Lower leg skin (tissue), 4 donors: Measurements from ENCODE around the gene NUP50. TPM values are rescaled to one million over a fixed set of nuclear protein-coding genes. Genes with fewer than 3 reads are reported as not detected.
A peak's percentile ranks its signal among the peaks of the same experiment; 100 is the strongest.
"Not testable (repeated sequence)": the region's sequence is repeated elsewhere in the genome, so short reads cannot be mapped to it uniquely, and the experiment has no call there.

Source experiments
- DNase-seq, 2 donors: peaks; one replicate each; pipeline ENCODE4 v3.0.0-alpha.2; 2019; ENCODE audit warnings: low spot score in 2 of 2
- H3K4me3 ChIP-seq: fragments of 200-600 bp; sonication (generic); 2 replicates; pipeline ENCODE4 v1.5.1; 2017; ENCODE audit warnings: mild to moderate bottlenecking, low read depth; ENCODE audit not compliant: poor library complexity, severe bottlenecking
- POLR2A ChIP-seq, 2 donors: fragments of 450-650 bp; IDR thresholded peaks; one replicate each; pipeline ENCODE4 v1.6.1; 2016 to 2017; ENCODE audit warnings: antibody characterized with exemption in 2 of 2, mild to moderate bottlenecking in 1 of 2, moderate library complexity in 1 of 2
- WGBS, 2 donors: methylation state at CpG; one replicate each; pipeline ENCODE4 v1.1.5; 2018; 5-methylcytosine and 5-hydroxymethylcytosine counted together
- intact Hi-C: fragments of 100-400 bp; cut with DNase I; formaldehyde crosslinking; loops from one replicate; pipeline ENCODE4 v1.15.0; 2023; ENCODE audit warnings: low total_unique reads
- total RNA-seq, 4 donors: library from RNA; depleted of rRNA; stranded (reverse); fragments of >200 nt; gene quantifications; one replicate each; pipeline ENCODE4 v1.1.0, GENCODE V29; 2016
- TF ChIP-seq, protein P1 (sequence below), 3 donors: fragments of 450-650 bp; IDR thresholded peaks; one replicate each; pipeline ENCODE4 v1.5.1; 2016; ENCODE audit warnings: antibody characterized with exemption in 3 of 3, mild to moderate bottlenecking in 3 of 3, moderate library complexity in 2 of 3

Gene NUP50
- total RNA-seq, 4 donors from 2014 or later = 50.6 to 129 (median 71.2) TPM

DNA sequence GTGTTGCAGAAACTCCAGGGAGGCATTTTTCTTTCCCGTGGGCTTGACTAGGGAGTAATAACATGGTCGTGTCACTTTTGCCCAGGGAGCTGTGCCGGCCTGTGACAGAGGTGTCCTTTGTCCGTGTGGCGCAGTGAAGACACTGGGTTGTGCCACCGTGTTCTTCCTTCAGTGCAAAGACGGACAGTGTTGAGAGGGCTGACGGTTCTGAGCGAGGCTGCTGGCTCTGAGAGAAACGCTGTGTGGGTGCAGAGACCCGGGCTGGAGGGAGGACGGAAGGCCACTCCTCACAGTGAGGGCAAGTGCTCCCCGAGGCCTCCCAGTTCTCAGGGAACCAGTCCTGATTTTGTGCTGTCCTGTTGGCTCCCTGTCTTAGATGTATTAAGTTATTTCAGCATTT lies 20.2 kb downstream of the NUP50 start:
- H3K4me3 ChIP-seq = no peak overlapping the region
- TF ChIP-seq, protein P1, sequence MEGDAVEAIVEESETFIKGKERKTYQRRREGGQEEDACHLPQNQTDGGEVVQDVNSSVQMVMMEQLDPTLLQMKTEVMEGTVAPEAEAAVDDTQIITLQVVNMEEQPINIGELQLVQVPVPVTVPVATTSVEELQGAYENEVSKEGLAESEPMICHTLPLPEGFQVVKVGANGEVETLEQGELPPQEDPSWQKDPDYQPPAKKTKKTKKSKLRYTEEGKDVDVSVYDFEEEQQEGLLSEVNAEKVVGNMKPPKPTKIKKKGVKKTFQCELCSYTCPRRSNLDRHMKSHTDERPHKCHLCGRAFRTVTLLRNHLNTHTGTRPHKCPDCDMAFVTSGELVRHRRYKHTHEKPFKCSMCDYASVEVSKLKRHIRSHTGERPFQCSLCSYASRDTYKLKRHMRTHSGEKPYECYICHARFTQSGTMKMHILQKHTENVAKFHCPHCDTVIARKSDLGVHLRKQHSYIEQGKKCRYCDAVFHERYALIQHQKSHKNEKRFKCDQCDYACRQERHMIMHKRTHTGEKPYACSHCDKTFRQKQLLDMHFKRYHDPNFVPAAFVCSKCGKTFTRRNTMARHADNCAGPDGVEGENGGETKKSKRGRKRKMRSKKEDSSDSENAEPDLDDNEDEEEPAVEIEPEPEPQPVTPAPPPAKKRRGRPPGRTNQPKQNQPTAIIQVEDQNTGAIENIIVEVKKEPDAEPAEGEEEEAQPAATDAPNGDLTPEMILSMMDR (IDR thresholded peaks at IDR 0.05) = no peak
- no peak for TF ChIP-seq POLR2A (IDR thresholded peaks at IDR 0.05)
- 88 to 91% methylated on average over 13 of the region's 13 CpGs for WGBS, 2 donors
- DNase-seq = no peak
- intact Hi-C loops = no loop called here

DNA sequence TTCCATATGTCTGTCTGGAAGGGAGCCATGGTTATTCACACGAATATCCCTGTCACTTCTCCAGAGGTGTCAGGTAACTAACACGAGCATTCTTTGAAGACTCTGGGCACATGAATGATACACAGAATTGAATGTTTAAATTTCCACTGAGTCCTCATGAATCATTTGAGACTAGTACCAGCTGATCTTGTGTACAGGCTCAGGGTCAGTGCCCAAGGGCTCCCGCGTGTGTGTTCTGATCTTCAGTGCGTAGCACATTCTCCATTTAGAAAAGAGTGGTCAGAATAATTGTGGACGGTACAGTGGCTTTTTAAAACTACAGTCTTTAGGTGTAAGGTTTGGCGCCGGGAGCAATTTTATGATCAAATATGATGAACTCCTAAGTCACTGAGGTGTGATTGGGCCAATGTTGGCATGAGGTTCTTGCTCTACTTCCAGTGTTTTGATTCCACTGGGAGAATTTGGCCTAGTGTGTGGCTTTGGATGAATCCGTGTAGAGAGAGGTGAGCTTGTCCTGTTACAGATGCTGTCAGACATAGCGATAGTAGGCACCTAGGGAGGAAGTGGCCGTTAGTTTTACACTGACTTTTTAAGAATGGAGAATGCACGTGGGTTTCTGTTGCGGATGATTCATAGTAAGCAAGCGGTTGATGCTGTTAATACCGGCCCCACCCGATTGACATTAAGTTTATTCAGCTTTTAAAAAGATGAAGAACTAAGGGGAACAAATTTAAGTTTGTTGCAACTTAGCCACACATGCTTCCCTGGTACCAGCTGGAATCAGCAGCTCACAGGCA lies 22.2 kb downstream of the NUP50 start:
- TF ChIP-seq, protein P1 (IDR thresholded peaks at IDR 0.05) = no peak
- no peak for TF ChIP-seq POLR2A (IDR thresholded peaks at IDR 0.05)
- DNase-seq = peak in 1 of 2 donors; percentile 11
- WGBS, 2 donors = 77 to 78% methylated on average over 16 of the region's 16 CpGs
- intact Hi-C loops = no loop called here
- no peak overlapping the region for H3K4me3 ChIP-seq

DNA sequence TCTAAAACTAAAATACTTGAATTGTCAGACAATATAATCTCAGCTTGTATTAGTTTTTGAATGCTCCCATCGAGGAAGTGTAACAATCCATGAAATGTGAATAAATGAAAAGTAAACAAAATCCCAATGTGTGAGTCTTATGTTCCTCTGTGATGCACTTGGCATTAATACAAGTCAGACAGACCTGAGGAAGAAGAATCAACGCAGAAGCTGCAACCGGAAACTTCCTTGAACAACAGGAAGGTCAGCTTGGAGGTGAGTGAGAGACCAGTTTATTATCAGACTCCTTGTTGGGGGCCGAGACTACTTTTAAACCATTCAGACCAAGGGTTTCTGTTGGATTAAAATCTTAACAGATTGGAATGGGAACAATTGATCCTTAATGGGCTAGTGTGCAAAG lies 24.2 kb downstream of the NUP50 start:
- WGBS, 2 donors = 69 to 71% methylated on average over 4 of the region's 4 CpGs
- no peak overlapping the region for H3K4me3 ChIP-seq
- TF ChIP-seq, protein P1 (IDR thresholded peaks at IDR 0.05) = no peak
- TF ChIP-seq POLR2A (IDR thresholded peaks at IDR 0.05) = no peak
- intact Hi-C loops = no loop called here
- no peak for DNase-seq

DNA sequence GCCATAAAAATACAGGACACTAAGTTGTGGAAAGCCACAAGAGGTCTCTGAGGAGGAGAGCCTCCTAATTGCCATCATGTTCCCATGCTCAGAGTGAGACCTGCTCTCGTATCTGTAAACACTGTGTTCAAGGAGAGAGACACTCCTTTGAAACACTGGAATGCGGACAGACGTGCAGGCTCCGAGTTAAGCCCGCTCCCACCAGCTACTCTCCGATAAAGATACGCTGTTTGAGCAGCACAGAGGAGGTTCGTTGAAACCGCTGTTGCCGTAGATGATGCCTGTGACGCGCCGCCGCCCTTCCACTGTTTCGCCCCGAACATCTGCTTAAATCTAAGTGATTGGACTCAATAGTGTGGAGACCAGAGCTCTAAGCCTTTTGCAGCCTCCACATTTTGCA lies 25.1 kb downstream of the NUP50 start:
- no peak overlapping the region for H3K4me3 ChIP-seq
- DNase-seq = no peak
- WGBS, 2 donors = 83 to 87% methylated on average over 16 of the region's 16 CpGs
- intact Hi-C loops = no loop called here
- TF ChIP-seq, protein P1 (IDR thresholded peaks at IDR 0.05) = no peak
- TF ChIP-seq POLR2A (IDR thresholded peaks at IDR 0.05) = no peak

DNA sequence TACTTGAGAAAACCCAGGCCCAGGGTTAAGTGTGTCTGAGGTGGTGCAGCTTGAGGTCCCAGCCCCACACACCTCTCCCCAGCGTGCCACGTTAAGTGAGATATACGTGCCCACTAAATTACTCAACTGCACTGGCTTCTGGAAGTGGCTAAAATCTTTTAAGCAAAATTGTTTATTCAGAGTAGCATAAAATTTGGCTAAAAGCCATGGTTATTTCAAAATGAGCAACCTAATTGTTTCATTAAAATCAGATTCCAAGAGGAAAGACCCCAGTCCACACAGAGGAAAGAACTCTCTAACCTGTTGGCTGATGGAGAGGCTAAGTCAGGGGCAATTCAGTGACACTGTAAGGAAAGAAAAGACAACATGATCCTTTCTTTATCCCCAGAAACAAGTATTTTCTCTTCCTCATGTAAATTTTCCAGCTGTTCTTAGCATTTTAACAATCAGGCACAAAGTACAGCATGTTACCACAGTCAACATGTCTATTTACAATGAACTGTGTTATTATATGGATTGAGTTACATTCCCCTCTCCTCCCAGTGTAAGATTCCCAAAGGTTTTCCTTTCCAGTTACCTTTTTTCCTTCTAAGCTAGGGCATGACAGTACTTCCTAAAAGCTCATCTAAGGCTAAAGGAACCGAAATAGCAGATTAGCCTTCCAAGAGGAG lies 26.6 kb downstream of the NUP50 start:
- TF ChIP-seq, protein P1 (IDR thresholded peaks at IDR 0.05) = no peak
- TF ChIP-seq POLR2A (IDR thresholded peaks at IDR 0.05) = no peak
- no peak overlapping the region for H3K4me3 ChIP-seq
- DNase-seq = no peak
- WGBS, 2 donors = 62 to 89% methylated on average over 4 of the region's 4 CpGs
- intact Hi-C loops = no loop called here

DNA sequence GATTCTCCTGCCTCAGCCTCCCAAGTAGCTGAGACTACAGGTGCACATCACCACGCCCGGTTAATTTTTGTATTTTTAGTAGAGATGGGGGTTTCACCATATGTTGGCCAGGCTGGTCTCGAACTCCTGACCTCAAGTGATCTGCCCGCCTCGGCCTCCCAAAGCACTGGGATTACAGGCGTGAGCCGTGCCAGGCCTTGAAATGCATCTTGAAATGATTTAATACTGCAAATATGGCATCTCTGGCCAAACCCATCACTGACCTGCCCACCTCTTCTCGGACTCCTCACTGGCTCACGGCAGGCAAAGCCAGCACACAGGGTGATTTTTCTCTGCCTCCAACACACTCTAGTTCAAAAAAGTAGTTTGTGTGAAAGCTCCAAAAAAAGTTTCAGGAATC lies 28.0 kb downstream of the NUP50 start:
- DNase-seq = peak in 1 of 2 donors; percentile 65
- intact Hi-C loops, H3K4me3 ChIP-seq: not testable (repeated sequence)
- 73 to 85% methylated on average over 9 of the region's 9 CpGs for WGBS, 2 donors
